Measurements from ENCODE around the gene GPR31.

GPR31 gene

DNA sequence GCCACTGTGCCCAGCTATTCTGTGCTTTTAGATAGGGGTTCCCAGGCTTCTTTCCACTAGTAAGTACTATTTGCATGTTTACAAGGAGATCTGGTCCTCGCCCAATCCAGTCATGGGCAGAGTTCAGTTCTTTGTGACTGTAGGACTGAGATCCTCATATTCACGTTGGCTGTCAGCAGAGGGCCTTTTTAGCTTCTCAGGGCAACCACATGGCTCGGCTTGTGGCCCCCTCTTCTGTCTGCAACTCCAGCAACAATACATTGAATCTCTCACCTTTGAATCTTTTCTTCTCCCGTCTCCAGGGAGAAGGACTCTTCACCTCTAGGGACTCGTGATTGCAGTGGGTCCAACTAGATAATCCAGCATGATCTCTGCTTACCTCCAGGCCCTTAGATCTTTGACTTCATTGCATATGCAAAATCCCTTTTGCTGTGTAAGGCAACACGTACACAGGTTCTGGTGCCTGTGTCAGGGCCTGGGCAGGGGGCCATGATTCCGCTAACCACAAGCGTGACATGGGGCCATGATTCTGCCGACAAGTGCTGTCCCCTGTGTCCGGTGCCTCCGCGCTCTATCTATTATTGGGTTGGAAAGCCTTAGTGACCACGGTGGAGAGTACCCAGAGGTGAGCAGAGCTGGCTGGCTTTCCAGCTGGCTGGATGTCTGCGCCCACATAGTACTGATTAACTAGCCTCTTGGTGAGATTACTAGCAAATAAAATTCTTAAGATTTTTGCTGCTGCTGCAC, 29.8 kb downstream of the GPR31 start:
- H3K36me3 ChIP-seq: no peaks in the 10 kb centered on the region
- no peaks in the 10 kb centered on the region for H3K9me3 ChIP-seq
- no peaks in the 10 kb centered on the region for H3K27me3 ChIP-seq
- DNase-seq: no peak
- TF ChIP-seq, protein P1, sequence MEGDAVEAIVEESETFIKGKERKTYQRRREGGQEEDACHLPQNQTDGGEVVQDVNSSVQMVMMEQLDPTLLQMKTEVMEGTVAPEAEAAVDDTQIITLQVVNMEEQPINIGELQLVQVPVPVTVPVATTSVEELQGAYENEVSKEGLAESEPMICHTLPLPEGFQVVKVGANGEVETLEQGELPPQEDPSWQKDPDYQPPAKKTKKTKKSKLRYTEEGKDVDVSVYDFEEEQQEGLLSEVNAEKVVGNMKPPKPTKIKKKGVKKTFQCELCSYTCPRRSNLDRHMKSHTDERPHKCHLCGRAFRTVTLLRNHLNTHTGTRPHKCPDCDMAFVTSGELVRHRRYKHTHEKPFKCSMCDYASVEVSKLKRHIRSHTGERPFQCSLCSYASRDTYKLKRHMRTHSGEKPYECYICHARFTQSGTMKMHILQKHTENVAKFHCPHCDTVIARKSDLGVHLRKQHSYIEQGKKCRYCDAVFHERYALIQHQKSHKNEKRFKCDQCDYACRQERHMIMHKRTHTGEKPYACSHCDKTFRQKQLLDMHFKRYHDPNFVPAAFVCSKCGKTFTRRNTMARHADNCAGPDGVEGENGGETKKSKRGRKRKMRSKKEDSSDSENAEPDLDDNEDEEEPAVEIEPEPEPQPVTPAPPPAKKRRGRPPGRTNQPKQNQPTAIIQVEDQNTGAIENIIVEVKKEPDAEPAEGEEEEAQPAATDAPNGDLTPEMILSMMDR (IDR thresholded peaks at IDR 0.05; ENCODE audit: low read depth, low read length): no peak
- no peak overlapping the region for H3K4me3 ChIP-seq (ENCODE audit: low read depth, low read length)
- 0 out of 2 replicates have a peak, but pooled peaks cover 2% of the 10 kb centered on the region for H3K4me1 ChIP-seq

DNA sequence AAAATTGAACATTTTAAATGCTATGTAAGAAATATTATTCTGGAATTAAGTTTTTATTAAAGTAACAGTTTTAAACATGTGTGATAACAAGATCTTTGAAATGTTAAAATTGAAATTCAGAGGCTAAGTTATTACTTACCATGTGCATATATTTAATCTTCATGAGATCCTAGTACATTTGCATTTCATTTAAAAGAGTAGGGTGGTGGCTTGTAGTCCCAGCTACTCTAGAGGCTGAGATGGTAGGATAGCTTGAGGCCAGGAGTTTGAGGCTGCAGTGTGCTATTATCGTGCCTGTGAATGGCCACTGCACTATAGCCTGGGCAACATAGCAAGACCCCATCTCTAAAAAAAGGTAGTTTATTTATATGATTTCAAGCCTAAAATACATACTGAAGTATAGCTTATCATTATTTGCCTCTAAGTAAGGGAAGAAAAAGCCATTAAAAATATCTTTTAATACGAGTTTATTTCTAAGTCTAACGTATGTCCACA, 31.9 kb downstream of the GPR31 start:
- H3K4me3 ChIP-seq (ENCODE audit: low read depth, low read length): no peak overlapping the region
- 0 out of 2 replicates have a peak, but pooled peaks cover 2% of the 10 kb centered on the region for H3K4me1 ChIP-seq
- TF ChIP-seq, protein P1 (IDR thresholded peaks at IDR 0.05; ENCODE audit: low read depth, low read length): no peak
- DNase-seq: no peak
- no peaks in the 10 kb centered on the region for H3K27me3 ChIP-seq
- H3K9me3 ChIP-seq: no peaks in the 10 kb centered on the region
- H3K36me3 ChIP-seq: no peaks in the 10 kb centered on the region

DNA sequence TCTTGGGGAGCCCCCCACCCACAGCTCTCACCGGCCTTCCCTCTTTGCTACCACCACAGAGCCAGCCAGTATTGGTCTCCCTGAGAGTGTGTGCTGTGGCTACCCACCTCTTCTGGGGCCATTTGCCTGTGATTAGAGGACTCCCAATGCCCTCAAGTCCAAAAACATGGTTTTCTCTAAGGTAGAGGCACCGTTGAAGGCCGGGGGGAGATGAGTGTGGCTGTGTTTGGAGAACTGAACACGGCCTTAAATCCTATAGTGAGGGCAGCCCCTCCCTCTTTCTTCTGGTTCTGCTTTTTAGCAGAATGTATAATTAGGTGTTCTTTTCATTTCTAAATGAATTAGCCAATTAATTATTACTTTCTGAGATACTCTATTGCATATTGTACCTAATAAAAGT, 32.4 kb downstream of the GPR31 start:
- H3K27me3 ChIP-seq: no peaks in the 10 kb centered on the region
- 0 out of 2 replicates have a peak, but pooled peaks cover 2% of the 10 kb centered on the region for H3K4me1 ChIP-seq
- TF ChIP-seq, protein P1 (IDR thresholded peaks at IDR 0.05; ENCODE audit: low read depth, low read length): no peak
- no peak for DNase-seq
- H3K9me3 ChIP-seq: no peaks in the 10 kb centered on the region
- no peak overlapping the region for H3K4me3 ChIP-seq (ENCODE audit: low read depth, low read length)
- no peaks in the 10 kb centered on the region for H3K36me3 ChIP-seq

DNA sequence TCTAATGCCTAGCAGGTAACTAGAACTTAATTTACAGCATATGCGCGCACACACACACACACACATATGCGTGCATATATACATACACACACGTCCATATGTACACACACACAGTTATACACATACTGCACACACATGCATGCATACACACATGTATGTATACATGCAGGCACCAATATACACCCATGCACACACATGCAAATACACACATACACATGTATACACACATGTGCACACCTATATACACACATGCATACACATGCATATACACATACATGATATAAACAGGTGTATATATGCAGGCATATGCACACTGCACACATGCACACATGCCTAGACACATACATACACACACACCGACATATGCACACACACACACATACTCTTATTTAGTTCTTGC, 33.0 kb downstream of the GPR31 start:
- Histone ChIP-seq H3K9me3 (no peaks in the 10 kb centered on the region), H3K36me3 (no peaks in the 10 kb centered on the region), H3K27me3 (no peaks in the 10 kb centered on the region), H3K4me3 (ENCODE audit: low read depth, low read length) (no peak overlapping the region), H3K4me1 (0 out of 2 replicates have a peak, but pooled peaks cover 2% of the 10 kb centered on the region)
- TF ChIP-seq, protein P1 (IDR thresholded peaks at IDR 0.05; ENCODE audit: low read depth, low read length): no peak
- no peak for DNase-seq

DNA sequence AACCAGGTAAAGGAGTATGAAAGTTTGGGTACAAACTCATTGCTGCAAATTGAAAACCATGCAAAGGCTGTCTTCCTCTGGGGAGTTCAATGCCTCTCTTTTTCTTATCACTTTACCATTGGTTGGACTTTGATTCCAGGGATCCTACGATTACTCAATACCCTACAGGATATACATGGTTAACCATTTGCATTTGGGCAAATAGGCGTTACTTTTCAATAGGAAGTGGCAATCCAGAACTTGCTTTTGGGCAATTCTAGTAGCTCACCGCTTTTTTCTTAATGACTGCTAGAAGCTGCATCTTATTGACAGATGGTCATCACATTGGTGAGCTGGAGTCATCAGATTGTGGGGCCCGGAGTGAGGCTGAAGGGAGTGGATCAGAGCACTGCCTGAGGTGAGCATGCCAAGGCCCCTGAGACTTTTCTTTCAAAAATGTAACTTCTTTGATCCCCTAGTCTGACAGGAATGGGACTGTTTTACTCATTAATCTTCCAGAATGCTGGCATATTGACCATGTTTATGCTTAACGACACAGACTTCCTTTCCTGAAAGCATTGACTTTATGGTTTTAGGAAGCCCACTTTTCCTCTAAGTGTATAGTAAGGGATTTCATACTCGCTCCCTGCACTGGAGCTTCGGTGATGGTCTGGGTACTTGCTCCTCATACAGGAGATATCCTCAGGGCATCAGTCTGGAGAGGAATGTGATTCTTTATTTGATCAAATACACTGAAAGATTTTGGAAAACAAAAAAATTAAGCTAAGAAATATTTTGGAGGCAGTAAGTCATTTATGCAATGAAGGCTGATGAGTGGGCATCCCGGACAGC, 34.7 kb downstream of the GPR31 start, which contains the start of gene CCR6:
Gene CCR6, plus strand, starts transcription at position 270 of the 831 bp plus-strand sequence. CDS start 13,039 bp downstream, outside the sequence.
- DNase-seq: no peak
- Histone ChIP-seq H3K9me3 (no peaks in the 10 kb centered on the region), H3K27me3 (no peaks in the 10 kb centered on the region), H3K36me3 (no peaks in the 10 kb centered on the region), H3K4me1 (0 out of 2 replicates have a peak, but pooled peaks cover 2% of the 10 kb centered on the region), H3K4me3 (ENCODE audit: low read depth, low read length) (no peak within 1 kb of the TSS)
- TF ChIP-seq, protein P1 (IDR thresholded peaks at IDR 0.05; ENCODE audit: low read depth, low read length): no peak

All from BE2C (cell line).